SK-N-SH treated with all-trans-retinoic acid at 6 μM for 48 hours (cell line): ENCODE measurements around the gene SNX5.

Source experiments
- ATAC-seq: fragments of 200-7000 bp; cut with Tn5 transposase; 3 replicates; pipeline ENCODE4 v1.9.1; 2020; ENCODE audit warnings: mild to moderate bottlenecking, moderate library complexity
- ARNTL ChIP-seq: fragments of 450-650 bp; formaldehyde crosslinking; IDR thresholded peaks from 2 replicates; pipeline ENCODE4 v1.5.0; 2020; ENCODE audit warnings: low read depth, mild to moderate bottlenecking, moderate library complexity, borderline replicate concordance
- BACH2 ChIP-seq: fragments of 250-450 bp; sonication (Bioruptor Pico); IDR thresholded peaks from 2 replicates; pipeline ENCODE4 v1.9.0; 2021; ENCODE audit warnings: mild to moderate bottlenecking, borderline replicate concordance
- ESRRG ChIP-seq: fragments of 250-450 bp; sonication (Bioruptor Pico); IDR thresholded peaks from 2 replicates; pipeline ENCODE4 v1.6.1; 2021; ENCODE audit warnings: mild to moderate bottlenecking
- ISL1 ChIP-seq: fragments of 250-450 bp; sonication (Bioruptor Pico); IDR thresholded peaks from 2 replicates; pipeline ENCODE4 v2.1.2; 2022; ENCODE audit warnings: mild to moderate bottlenecking, moderate library complexity
- OSR1 ChIP-seq: fragments of 250-450 bp; sonication (Bioruptor Pico); IDR thresholded peaks from 2 replicates; pipeline ENCODE4 v1.8.0; 2022; ENCODE audit warnings: moderate library complexity, mild to moderate bottlenecking, inconsistent platforms
- PPARA ChIP-seq: fragments of 250-450 bp; sonication (Bioruptor Pico); IDR thresholded peaks from 2 replicates; pipeline ENCODE4 v1.5.0; 2020; ENCODE audit warnings: mild to moderate bottlenecking, borderline replicate concordance
- SNAI2 ChIP-seq: fragments of 250-450 bp; sonication (Bioruptor Pico); IDR thresholded peaks from 2 replicates; pipeline ENCODE4 v1.5.0; 2020; ENCODE audit warnings: mild to moderate bottlenecking, moderate library complexity
- TCF4 ChIP-seq: fragments of 250-450 bp; sonication (Bioruptor Pico); IDR thresholded peaks from 2 replicates; pipeline ENCODE4 v1.8.0; 2021; ENCODE audit warnings: mild to moderate bottlenecking, moderate library complexity, borderline replicate concordance
- TOX ChIP-seq: fragments of 250-450 bp; sonication (Bioruptor Pico); IDR thresholded peaks from 2 replicates; pipeline ENCODE4 v1.8.0; 2021; ENCODE audit warnings: mild to moderate bottlenecking, moderate library complexity, borderline replicate concordance
- ZFP30 ChIP-seq: fragments of 450-650 bp; formaldehyde crosslinking; IDR thresholded peaks from 2 replicates; pipeline ENCODE4 v1.5.0; 2022; ENCODE audit warnings: mild to moderate bottlenecking, moderate library complexity
- ZNF565 ChIP-seq: fragments of 450-650 bp; formaldehyde crosslinking; conservative IDR thresholded peaks from 2 replicates; pipeline ENCODE4 v1.5.0; 2020; ENCODE audit warnings: low read depth, mild to moderate bottlenecking, moderate library complexity
- ZNF70 ChIP-seq: fragments of 450-650 bp; formaldehyde crosslinking; IDR thresholded peaks from 2 replicates; pipeline ENCODE4 v1.5.0; 2020; ENCODE audit warnings: mild to moderate bottlenecking, moderate library complexity
- ZNF8 ChIP-seq: fragments of 450-650 bp; formaldehyde crosslinking; IDR thresholded peaks from 2 replicates; pipeline ENCODE4 v1.5.0; 2020; ENCODE audit warnings: mild to moderate bottlenecking, moderate library complexity
- TF ChIP-seq, protein P1 (sequence below): fragments of 250-450 bp; sonication (Bioruptor Pico); IDR thresholded peaks from 2 replicates; pipeline ENCODE4 v1.8.0; 2021; ENCODE audit warnings: low read depth, mild to moderate bottlenecking, moderate library complexity, borderline replicate concordance
- TF ChIP-seq, protein P2 (sequence below): fragments of 250-450 bp; sonication (Bioruptor Pico); IDR thresholded peaks from 2 replicates; pipeline ENCODE4 v1.8.0; 2020; ENCODE audit warnings: mild to moderate bottlenecking, moderate library complexity, borderline replicate concordance
- TF ChIP-seq, protein P3 (sequence below): fragments of 250-450 bp; sonication (Bioruptor Pico); IDR thresholded peaks from 2 replicates; pipeline ENCODE4 v1.5.0; 2020; ENCODE audit warnings: mild to moderate bottlenecking, moderate library complexity
- TF ChIP-seq, protein P4 (sequence below): fragments of 250-450 bp; sonication (Bioruptor Pico); IDR thresholded peaks from 2 replicates; pipeline ENCODE4 v1.5.1; 2020; ENCODE audit warnings: low read depth, mild to moderate bottlenecking, moderate library complexity

Gene SNX5

DNA sequence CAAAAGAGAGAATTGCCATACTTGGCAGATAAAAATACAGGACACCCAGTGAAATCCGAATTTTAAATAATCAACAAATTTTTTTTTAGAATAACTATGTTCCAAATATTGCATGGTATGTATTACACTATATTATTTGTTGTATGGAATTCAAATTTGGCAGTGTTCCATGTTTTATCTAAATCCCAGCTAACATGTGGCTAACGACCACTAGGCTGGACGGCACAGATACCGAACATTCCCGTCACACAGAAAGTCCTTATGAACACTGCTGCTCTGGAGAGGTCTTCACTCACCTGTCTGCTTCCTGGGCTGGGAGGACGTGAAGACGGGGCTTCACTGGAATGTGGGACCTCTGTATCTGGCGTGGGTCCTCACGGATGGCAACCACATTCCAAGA is 32.8 kb downstream of the SNX5 start:
- TF ChIP-seq PPARA (CRISPR knock-in tag) (no peak), ISL1 (no peak), ZFP30 (no peak), ZNF8 (CRISPR knock-in tag) (no peak)
- TF ChIP-seq, protein P1, sequence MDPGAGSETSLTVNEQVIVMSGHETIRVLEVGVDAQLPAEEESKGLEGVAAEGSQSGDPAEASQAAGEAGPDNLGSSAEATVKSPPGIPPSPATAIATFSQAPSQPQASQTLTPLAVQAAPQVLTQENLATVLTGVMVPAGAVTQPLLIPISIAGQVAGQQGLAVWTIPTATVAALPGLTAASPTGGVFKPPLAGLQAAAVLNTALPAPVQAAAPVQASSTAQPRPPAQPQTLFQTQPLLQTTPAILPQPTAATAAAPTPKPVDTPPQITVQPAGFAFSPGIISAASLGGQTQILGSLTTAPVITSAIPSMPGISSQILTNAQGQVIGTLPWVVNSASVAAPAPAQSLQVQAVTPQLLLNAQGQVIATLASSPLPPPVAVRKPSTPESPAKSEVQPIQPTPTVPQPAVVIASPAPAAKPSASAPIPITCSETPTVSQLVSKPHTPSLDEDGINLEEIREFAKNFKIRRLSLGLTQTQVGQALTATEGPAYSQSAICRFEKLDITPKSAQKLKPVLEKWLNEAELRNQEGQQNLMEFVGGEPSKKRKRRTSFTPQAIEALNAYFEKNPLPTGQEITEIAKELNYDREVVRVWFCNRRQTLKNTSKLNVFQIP (CRISPR knock-in tag) = no peak
- ATAC-seq = no peak

DNA sequence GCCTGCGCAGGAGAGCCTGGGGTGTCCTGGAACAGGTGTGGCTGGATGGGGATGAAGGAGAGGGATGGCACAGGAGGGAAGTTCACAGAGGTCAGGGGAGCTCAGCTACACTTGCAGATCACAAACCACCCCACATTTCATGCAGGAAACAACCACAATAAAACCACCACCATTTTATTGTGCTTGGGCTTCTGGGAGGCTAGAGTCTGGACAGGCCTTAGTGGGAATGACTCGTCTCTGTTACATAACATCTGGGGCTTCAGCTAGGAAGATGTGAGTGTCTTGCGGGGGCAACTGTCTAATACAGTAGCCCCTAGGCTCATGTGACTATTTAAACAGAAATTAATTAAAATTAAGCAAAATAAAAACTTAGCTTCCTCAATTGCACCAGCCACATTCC is 33.4 kb downstream of the SNX5 start:
- TF ChIP-seq TOX (no peak), SNAI2 (CRISPR knock-in tag) (no peak), ARNTL (CRISPR knock-in tag) (no peak), ESRRG (no peak), BACH2 (CRISPR knock-in tag) (no peak), ZFP30 (no peak), TCF4 (CRISPR knock-in tag) (no peak), OSR1 (no peak)
- TF ChIP-seq, protein P1 (CRISPR knock-in tag) = no peak
- TF ChIP-seq, protein P2, sequence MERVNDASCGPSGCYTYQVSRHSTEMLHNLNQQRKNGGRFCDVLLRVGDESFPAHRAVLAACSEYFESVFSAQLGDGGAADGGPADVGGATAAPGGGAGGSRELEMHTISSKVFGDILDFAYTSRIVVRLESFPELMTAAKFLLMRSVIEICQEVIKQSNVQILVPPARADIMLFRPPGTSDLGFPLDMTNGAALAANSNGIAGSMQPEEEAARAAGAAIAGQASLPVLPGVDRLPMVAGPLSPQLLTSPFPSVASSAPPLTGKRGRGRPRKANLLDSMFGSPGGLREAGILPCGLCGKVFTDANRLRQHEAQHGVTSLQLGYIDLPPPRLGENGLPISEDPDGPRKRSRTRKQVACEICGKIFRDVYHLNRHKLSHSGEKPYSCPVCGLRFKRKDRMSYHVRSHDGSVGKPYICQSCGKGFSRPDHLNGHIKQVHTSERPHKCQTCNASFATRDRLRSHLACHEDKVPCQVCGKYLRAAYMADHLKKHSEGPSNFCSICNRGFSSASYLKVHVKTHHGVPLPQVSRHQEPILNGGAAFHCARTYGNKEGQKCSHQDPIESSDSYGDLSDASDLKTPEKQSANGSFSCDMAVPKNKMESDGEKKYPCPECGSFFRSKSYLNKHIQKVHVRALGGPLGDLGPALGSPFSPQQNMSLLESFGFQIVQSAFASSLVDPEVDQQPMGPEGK = no peak
- TF ChIP-seq, protein P3, sequence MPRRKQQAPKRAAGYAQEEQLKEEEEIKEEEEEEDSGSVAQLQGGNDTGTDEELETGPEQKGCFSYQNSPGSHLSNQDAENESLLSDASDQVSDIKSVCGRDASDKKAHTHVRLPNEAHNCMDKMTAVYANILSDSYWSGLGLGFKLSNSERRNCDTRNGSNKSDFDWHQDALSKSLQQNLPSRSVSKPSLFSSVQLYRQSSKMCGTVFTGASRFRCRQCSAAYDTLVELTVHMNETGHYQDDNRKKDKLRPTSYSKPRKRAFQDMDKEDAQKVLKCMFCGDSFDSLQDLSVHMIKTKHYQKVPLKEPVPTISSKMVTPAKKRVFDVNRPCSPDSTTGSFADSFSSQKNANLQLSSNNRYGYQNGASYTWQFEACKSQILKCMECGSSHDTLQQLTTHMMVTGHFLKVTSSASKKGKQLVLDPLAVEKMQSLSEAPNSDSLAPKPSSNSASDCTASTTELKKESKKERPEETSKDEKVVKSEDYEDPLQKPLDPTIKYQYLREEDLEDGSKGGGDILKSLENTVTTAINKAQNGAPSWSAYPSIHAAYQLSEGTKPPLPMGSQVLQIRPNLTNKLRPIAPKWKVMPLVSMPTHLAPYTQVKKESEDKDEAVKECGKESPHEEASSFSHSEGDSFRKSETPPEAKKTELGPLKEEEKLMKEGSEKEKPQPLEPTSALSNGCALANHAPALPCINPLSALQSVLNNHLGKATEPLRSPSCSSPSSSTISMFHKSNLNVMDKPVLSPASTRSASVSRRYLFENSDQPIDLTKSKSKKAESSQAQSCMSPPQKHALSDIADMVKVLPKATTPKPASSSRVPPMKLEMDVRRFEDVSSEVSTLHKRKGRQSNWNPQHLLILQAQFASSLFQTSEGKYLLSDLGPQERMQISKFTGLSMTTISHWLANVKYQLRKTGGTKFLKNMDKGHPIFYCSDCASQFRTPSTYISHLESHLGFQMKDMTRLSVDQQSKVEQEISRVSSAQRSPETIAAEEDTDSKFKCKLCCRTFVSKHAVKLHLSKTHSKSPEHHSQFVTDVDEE = no peak
- TF ChIP-seq, all 23 proteins: peak for 0
- no peak for ATAC-seq

DNA sequence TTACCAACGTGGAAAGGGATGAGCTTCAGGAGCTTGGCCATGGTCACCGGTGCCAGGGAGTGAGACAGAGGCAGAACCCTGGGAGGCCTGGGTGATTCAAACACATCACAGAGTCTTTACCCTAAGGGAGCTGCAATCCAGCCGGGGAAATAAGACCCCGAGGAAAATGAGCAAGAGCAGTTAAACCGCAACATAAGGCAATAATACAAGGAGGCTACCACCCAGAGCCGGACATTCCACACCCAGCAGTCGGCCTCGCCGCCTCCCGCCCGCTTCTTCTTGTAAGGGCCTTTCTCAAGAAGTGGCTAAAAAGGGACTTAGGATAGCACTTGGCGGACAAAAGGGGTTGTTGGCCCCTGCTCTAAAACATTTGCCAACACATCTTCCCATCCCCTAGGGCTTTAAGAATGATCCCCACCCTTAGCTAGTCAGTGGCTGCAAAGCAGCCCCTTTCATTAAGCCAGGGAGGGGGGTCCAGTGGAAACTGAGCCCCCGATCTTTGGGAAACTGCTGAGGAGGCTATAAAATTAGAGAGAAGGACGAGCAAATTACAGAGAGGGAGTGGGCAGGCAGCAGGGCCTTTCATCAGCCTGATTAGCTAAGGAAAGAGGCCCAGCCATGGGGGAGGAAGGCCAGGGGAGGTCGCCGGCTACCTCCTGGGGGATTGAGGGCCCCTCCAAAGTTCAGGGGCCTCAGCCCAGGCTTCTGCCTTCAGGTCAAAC is 34.3 kb downstream of the SNX5 start:
- no peak for ATAC-seq
- TF ChIP-seq TOX (no peak), SNAI2 (CRISPR knock-in tag) (no peak), ZNF565 (CRISPR knock-in tag) (no peak)
- TF ChIP-seq, protein P2 = no peak
- TF ChIP-seq, protein P4, sequence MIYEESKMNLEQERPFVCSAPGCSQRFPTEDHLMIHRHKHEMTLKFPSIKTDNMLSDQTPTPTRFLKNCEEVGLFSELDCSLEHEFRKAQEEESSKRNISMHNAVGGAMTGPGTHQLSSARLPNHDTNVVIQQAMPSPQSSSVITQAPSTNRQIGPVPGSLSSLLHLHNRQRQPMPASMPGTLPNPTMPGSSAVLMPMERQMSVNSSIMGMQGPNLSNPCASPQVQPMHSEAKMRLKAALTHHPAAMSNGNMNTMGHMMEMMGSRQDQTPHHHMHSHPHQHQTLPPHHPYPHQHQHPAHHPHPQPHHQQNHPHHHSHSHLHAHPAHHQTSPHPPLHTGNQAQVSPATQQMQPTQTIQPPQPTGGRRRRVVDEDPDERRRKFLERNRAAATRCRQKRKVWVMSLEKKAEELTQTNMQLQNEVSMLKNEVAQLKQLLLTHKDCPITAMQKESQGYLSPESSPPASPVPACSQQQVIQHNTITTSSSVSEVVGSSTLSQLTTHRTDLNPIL (CRISPR knock-in tag) = no peak
- TF ChIP-seq, all 23 proteins: peak for 0

DNA sequence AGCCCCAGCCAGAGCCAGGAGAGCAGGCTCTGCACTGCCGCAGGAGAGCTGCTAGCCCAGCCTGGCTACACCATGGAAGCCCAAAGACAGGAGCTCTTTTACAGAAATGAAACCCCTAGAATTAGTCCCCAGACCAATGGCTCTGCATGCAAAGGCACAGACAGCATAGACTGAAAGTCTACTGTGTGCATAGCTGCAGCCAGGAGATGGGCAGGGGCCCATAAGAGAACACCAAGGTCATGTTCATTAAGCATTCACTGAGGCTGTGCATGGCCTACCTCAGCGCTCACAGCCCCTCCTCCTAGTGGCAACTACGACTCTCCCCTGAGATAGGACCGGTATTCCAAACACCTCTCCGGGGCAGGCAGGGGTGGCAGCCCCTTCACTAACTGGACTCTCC is 34.9 kb downstream of the SNX5 start:
- TF ChIP-seq TOX (no peak), SNAI2 (CRISPR knock-in tag) (no peak), ZNF565 (CRISPR knock-in tag) (no peak), OSR1 (no peak), BACH2 (CRISPR knock-in tag) (no peak), TCF4 (CRISPR knock-in tag) (no peak), ARNTL (CRISPR knock-in tag) (no peak), ZNF70 (CRISPR knock-in tag) (no peak)
- TF ChIP-seq, protein P2 = no peak
- TF ChIP-seq, protein P4 (CRISPR knock-in tag) = no peak
- no peak for ATAC-seq
